GM19193 (cell line): ENCODE data around the gene AP1S1.

ENCODE experiments used
- POLR2A ChIP-seq: IDR thresholded peaks from 4 replicates; pipeline ENCODE4 v1.6.1; 2011; ENCODE audit not compliant: insufficient read depth, insufficient read length; ENCODE audit errors: extremely low read depth

The AP1S1 gene

DNA sequence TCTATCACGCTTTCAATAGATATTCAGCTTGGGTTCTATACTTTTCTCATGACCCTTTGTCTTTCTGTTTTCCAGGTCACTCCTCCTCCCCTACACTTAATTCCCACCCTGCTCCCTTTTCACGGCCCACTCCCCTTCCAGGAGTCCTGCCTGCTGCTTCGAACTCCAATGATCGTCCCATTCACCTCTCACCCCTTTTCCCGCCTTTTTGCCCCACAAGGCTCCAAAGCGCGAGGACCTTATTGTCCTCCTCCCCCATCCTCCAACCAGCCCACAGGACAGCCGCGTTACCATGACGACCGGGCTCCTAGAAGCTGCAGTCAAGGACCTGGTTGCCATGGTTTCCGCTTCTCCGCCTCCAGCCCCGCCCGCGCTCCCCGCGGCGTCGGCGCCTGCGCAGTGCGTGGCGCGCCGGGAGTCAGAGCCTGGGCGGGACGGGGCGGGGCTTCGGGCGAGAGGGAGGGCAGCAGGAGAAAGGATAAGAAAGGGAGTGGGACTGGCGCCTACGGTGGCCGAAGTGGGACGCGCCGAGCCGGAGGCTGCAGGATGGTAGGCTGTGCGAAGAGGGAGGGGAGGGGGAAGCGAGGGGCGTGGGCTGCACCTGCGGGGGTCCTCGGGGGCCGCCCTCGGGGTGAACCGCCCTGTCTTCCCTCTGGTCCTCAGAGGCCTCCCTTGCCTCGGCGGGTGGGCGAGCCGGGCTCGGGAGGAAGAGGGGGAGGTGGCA is at the start of gene AP1S1:
Gene AP1S1, plus strand, starts transcription at position 508 of the 724 bp plus-strand sequence. Its CDS starts 39 bp downstream, at position 547.
- TF ChIP-seq POLR2A: no peak

DNA sequence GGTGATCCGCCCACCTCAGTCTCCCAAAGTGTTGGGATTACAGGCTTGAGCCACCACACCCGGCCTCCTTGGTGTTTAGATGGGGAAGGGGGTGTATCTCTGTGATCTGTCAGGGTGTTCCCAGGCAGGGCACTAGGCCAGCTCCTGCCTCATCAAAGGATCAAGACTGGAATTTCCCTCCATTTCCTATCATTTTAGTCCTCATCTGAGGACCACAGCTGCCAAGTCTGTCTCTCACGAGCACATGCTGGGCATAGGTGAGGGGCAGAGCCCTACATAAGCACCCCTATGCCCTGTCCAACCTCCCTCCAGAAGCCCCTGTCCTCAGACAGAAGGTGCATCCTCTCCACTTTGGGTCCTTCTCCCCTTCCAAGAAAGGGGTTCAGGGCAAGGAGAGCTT is 49.5 kb upstream of the AP1S1 start:
- no peak for TF ChIP-seq POLR2A

- TF ChIP-seq POLR2A: no peak
These were observed 47.9 kb upstream of the AP1S1 start for GRCh38 chr7:101106386-101106785.

DNA sequence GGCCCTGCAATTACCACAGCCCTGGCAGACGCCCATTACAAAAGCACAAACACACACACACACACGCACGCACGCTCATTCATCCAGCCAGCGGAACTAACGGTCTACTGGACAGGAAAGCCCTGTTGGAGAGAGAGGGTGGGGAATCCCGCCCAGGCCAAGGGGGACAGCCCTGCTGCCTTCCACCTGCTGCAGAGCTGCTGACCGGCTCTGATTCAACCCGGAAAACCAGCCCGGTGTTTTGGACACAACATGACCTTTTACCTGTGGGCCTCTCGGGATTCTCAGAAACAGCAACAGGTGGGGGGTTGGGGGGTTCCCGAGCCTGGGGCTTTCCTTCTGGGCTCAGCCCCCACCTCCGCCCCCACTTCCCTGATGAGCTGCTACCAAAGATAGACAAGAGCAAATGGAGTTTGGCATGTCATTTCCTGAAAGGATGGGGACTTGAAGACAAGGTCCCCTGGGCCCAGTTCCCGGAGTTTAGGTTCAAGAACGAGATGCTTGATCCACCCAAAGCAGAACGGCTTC is 45.9 kb upstream of the AP1S1 start:
- TF ChIP-seq POLR2A: no peak

GRCh38 chr7:101108961-101109360 is 45.3 kb upstream of the AP1S1 start:
- TF ChIP-seq POLR2A: no peak

- TF ChIP-seq POLR2A: no peak
These were observed 44.9 kb upstream of the AP1S1 start for GRCh38 chr7:101109368-101109767.

- TF ChIP-seq POLR2A: no peak
These were observed 43.0 kb upstream of the AP1S1 start for GRCh38 chr7:101111261-101111660.

- TF ChIP-seq POLR2A: no peak
These were observed 42.0 kb upstream of the AP1S1 start for GRCh38 chr7:101112233-101112632.

DNA sequence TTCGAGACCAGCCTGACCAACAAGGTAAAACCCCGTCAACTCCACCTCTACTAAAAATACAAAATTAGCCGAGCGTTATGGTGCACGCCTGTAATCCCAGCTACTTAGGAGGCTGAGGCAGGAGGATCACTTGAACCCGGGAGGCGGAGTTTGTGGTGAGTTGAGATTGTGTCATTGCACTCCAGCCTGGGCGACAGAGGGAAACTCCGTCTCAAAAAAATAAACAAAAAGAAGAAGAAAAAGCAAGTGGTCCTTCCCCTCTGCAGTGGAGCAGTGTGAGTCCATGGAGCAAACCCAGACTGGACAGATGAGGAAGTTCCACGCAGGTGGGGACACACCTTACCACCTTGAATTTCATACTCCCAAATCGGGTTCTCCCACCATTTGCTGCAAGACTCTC is 40.4 kb upstream of the AP1S1 start:
- no peak for TF ChIP-seq POLR2A

GRCh38 chr7:101114492-101114891 is 39.8 kb upstream of the AP1S1 start:
- TF ChIP-seq POLR2A: no peak

DNA sequence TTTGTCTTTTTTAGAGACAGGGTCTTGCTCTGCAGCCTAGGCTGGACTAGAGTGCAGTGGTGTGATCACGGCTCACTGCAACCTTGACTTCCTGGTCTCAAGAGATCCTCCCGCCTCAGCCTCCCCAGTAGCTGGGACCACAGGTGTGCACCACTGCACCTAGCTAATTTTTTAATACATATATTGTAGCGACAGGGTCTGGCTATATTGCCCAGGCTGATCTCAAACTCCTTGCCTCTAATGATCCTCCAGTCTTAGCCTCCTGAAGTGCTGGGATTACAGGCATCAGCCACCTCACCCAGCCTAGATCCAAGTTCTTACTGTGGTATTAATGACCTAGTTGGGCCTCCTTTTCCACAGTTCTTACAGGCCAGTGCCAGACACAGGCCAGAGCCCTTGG is 39.1 kb upstream of the AP1S1 start:
- TF ChIP-seq POLR2A: no peak

DNA sequence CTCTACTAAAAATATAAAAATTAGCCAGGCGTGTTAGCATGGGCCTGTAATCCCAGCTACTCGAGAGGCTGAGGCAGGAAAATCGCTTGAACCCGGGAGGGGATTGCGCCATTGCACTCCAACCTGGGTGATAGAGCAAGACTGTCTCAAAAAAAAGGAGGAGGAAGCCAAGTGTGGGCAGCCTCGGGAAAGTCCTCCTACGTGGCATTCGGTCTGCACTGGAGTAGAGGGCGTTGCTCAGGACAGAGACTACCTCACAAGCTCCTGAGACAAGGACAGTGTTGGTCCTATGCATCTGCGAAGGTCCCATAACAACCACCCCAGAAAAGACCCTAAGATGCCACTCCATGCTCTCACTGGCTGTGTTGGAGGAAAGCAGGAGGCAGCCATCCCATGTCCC is 37.4 kb upstream of the AP1S1 start:
- TF ChIP-seq POLR2A: no peak

- no peak for TF ChIP-seq POLR2A
These were observed 35.4 kb upstream of the AP1S1 start for GRCh38 chr7:101118856-101119255.

DNA sequence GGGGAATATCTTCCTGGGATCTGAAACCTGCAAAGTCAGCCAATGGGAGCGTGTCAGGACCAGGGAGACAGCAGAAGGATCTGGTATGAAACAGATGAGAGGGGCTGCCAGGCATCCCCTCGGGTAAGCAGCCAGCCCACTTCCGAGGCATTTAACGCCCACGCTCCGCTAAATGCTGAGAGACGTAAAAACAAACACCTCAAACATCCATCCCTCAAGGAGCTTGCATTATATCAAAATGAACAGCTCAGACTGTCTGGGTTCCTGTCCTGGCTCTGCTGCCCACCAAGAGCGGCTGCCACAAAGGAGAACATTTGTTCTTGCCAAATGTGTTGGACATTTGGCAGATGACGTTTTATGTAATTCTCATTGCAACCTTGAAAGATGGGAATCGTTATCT is 34.4 kb upstream of the AP1S1 start:
- no peak for TF ChIP-seq POLR2A

DNA sequence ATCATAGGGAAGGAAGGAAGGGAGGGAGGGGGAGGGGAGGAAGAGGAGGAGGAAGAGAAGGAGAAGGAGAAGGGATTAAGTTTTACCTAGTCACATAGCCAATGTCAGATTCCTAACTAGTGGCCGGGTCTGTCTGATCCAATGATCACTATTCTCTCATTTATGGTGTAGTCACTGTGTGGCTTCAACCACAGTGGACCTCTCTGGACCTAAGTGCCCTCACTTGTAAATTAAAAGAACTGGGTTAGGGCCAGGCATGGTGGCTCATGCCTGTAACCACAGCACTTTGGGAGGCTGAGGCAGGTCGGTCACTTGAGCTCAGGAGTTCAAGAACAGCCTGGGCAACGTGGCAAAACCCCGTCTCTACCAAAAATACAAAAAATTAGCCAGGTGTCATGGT is 34.0 kb upstream of the AP1S1 start:
- no peak for TF ChIP-seq POLR2A
